Neural cell (in vitro differentiated cells): ENCODE measurements around the gene LOXHD1. TPM values are rescaled to one million over a fixed set of nuclear protein-coding genes. Genes with fewer than 3 reads are reported as not detected.

Experiments used
- H2AFZ ChIP-seq: fragments of 200-600, 300-800 bp; sonication (generic), shearing (Covaris generic); 2 replicates; pipeline ENCODE4 v1.6.0; 2014; ENCODE audit warnings: low read depth, mild to moderate bottlenecking, antibody characterized with exemption, low read length, moderate library complexity
- H3F3A ChIP-seq: fragments of 200-600 bp; shearing (Covaris generic); 2 replicates; pipeline ENCODE4 v1.6.1; 2016; ENCODE audit warnings: mild to moderate bottlenecking, moderate library complexity, mixed read lengths, antibody characterized with exemption, low read length; ENCODE audit not compliant: insufficient read depth, poor library complexity, severe bottlenecking
- H3K27ac ChIP-seq: fragments of 200-600, 300-800 bp; sonication (generic), shearing (Covaris generic); 2 replicates; pipeline ENCODE4 v1.5.1; 2014; ENCODE audit warnings: mild to moderate bottlenecking, low read length, moderate library complexity
- H3K27me3 ChIP-seq: fragments of 300-800, 200-600 bp; sonication (generic), shearing (Covaris generic); 2 replicates; pipeline ENCODE4 v1.6.0; 2014; ENCODE audit warnings: mild to moderate bottlenecking, low read depth, low read length, moderate library complexity; ENCODE audit not compliant: insufficient read depth
- H3K36me3 ChIP-seq: fragments of 300-800, 200-600 bp; sonication (generic), shearing (Covaris generic); 2 replicates; pipeline ENCODE4 v1.5.1; 2014; ENCODE audit warnings: mild to moderate bottlenecking, antibody characterized with exemption, low read length, moderate library complexity; ENCODE audit not compliant: insufficient read depth
- H3K4me2 ChIP-seq: fragments of 300-800, 200-600 bp; sonication (generic), shearing (Covaris generic); 2 replicates; pipeline ENCODE4 v1.6.0; 2014; ENCODE audit warnings: mild to moderate bottlenecking, low read length
- H3K4me3 ChIP-seq: fragments of 300-800, 200-600 bp; sonication (generic), shearing (Covaris generic); 2 replicates; pipeline ENCODE4 v1.5.1; 2014; ENCODE audit warnings: mild to moderate bottlenecking, low read length, moderate library complexity
- H3K79me2 ChIP-seq: fragments of 200-600 bp; shearing (Covaris generic); replicated peaks from 2 replicates; pipeline ENCODE4 v1.6.0; 2014; ENCODE audit warnings: mild to moderate bottlenecking, low read length, moderate library complexity; ENCODE audit not compliant: insufficient read depth
- H3K9ac ChIP-seq: fragments of 300-800, 200-600 bp; sonication (generic), shearing (Covaris generic); 2 replicates; pipeline ENCODE4 v1.6.1; 2016; ENCODE audit warnings: mild to moderate bottlenecking, low read length, mixed read lengths
- H3K9me2 ChIP-seq: fragments of 200-600 bp; shearing (Covaris generic); 2 replicates; pipeline ENCODE4 v1.6.1; 2016; ENCODE audit warnings: mild to moderate bottlenecking, low read length, mixed read lengths; ENCODE audit not compliant: insufficient read depth
- H3K9me3 ChIP-seq: fragments of 200-600, 300-800 bp; sonication (generic), shearing (Covaris generic); 2 replicates; pipeline ENCODE4 v1.6.1; 2016; ENCODE audit warnings: mild to moderate bottlenecking, mixed run types, low read length, moderate library complexity, mixed read lengths
- H4K20me1 ChIP-seq: fragments of 200-600 bp; shearing (Covaris generic); 2 replicates; pipeline ENCODE4 v1.6.1; 2016; ENCODE audit warnings: mild to moderate bottlenecking, mixed run types; ENCODE audit not compliant: insufficient read depth
- EP300 ChIP-seq: fragments of 450-650 bp; conservative IDR thresholded peaks from 2 replicates; pipeline ENCODE4 v1.6.1; 2014; ENCODE audit warnings: antibody characterized with exemption, mild to moderate bottlenecking, moderate library complexity; ENCODE audit not compliant: poor library complexity, severe bottlenecking
- EZH2 ChIP-seq: fragments of 200-600, 300-800 bp; shearing (Covaris generic), sonication (generic); IDR thresholded peaks from 2 replicates; pipeline ENCODE4 v1.6.1; 2014; ENCODE audit warnings: antibody characterized with exemption, low read length, borderline replicate concordance, mild to moderate bottlenecking; ENCODE audit not compliant: insufficient read depth, poor library complexity, severe bottlenecking
- POLR2AphosphoS5 ChIP-seq: IDR thresholded peaks from 2 replicates; pipeline ENCODE4 v1.6.1; 2012
- RAD21 ChIP-seq: fragments of 450-650 bp; conservative IDR thresholded peaks from 2 replicates; pipeline ENCODE4 v1.6.1; 2014; ENCODE audit warnings: antibody characterized with exemption, mild to moderate bottlenecking, moderate library complexity
- SMC3 ChIP-seq: fragments of 450-650 bp; conservative IDR thresholded peaks from 2 replicates; pipeline ENCODE4 v1.6.1; 2014; ENCODE audit warnings: antibody characterized with exemption, mild to moderate bottlenecking, moderate library complexity; ENCODE audit not compliant: poor library complexity
- TAF1 ChIP-seq: IDR thresholded peaks from 2 replicates; pipeline ENCODE4 v1.6.1; 2012; ENCODE audit warnings: low read depth
- polyA plus RNA-seq: library from polyadenylated mRNA; depleted of rRNA; stranded (reverse); fragments of >200 nt; gene quantifications from 2 replicates; pipeline ENCODE4 v1.2.3, GENCODE V29; 2014
- TF ChIP-seq, protein P1 (sequence below): IDR thresholded peaks from 2 replicates; pipeline ENCODE4 v1.6.1; 2012; ENCODE audit warnings: borderline replicate concordance
- TF ChIP-seq, protein P2 (sequence below): fragments of 450-650 bp; IDR thresholded peaks from 2 replicates; pipeline ENCODE4 v1.5.1; 2014; ENCODE audit warnings: antibody characterized with exemption, mild to moderate bottlenecking, moderate library complexity; ENCODE audit not compliant: poor library complexity, severe bottlenecking

Gene LOXHD1
- polyA plus RNA-seq, 1 donor from 2014 or later = not detected

- Histone ChIP-seq H3F3A (no peaks in the 10 kb centered on the region), H3K9ac (no peak overlapping the region), H3K79me2 (no peaks in the 10 kb centered on the region), H3K4me3 (no peak overlapping the region), H3K36me3 (no peaks in the 10 kb centered on the region), H3K27me3 (no peaks in the 10 kb centered on the region), H3K9me2 (no peaks in the 10 kb centered on the region), H3K27ac (no peak overlapping the region), H4K20me1 (no peaks in the 10 kb centered on the region), H3K4me2 (no peak overlapping the region), H2AFZ (no peak overlapping the region), H3K9me3 (no peaks in the 10 kb centered on the region)
- no peak for TF ChIP-seq EZH2
- TF ChIP-seq RAD21 = no peak
- no peak for TF ChIP-seq POLR2AphosphoS5
- TF ChIP-seq, protein P1, sequence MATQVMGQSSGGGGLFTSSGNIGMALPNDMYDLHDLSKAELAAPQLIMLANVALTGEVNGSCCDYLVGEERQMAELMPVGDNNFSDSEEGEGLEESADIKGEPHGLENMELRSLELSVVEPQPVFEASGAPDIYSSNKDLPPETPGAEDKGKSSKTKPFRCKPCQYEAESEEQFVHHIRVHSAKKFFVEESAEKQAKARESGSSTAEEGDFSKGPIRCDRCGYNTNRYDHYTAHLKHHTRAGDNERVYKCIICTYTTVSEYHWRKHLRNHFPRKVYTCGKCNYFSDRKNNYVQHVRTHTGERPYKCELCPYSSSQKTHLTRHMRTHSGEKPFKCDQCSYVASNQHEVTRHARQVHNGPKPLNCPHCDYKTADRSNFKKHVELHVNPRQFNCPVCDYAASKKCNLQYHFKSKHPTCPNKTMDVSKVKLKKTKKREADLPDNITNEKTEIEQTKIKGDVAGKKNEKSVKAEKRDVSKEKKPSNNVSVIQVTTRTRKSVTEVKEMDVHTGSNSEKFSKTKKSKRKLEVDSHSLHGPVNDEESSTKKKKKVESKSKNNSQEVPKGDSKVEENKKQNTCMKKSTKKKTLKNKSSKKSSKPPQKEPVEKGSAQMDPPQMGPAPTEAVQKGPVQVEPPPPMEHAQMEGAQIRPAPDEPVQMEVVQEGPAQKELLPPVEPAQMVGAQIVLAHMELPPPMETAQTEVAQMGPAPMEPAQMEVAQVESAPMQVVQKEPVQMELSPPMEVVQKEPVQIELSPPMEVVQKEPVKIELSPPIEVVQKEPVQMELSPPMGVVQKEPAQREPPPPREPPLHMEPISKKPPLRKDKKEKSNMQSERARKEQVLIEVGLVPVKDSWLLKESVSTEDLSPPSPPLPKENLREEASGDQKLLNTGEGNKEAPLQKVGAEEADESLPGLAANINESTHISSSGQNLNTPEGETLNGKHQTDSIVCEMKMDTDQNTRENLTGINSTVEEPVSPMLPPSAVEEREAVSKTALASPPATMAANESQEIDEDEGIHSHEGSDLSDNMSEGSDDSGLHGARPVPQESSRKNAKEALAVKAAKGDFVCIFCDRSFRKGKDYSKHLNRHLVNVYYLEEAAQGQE = no peak
- TF ChIP-seq, protein P2, sequence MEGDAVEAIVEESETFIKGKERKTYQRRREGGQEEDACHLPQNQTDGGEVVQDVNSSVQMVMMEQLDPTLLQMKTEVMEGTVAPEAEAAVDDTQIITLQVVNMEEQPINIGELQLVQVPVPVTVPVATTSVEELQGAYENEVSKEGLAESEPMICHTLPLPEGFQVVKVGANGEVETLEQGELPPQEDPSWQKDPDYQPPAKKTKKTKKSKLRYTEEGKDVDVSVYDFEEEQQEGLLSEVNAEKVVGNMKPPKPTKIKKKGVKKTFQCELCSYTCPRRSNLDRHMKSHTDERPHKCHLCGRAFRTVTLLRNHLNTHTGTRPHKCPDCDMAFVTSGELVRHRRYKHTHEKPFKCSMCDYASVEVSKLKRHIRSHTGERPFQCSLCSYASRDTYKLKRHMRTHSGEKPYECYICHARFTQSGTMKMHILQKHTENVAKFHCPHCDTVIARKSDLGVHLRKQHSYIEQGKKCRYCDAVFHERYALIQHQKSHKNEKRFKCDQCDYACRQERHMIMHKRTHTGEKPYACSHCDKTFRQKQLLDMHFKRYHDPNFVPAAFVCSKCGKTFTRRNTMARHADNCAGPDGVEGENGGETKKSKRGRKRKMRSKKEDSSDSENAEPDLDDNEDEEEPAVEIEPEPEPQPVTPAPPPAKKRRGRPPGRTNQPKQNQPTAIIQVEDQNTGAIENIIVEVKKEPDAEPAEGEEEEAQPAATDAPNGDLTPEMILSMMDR = no peak
- no peak for TF ChIP-seq TAF1
- TF ChIP-seq EP300 = no peak
These were observed 85.3 kb downstream of the LOXHD1 start for GRCh38 chr18:46571756-46572155.

GRCh38 chr18:46570666-46571065 is 86.4 kb downstream of the LOXHD1 start:
- Histone ChIP-seq H3K9ac (no peak overlapping the region), H4K20me1 (no peaks in the 10 kb centered on the region)
- TF ChIP-seq, protein P2 = no peak
- TF ChIP-seq POLR2AphosphoS5 (no peak), EP300 (no peak), EZH2 (no peak), RAD21 (no peak), SMC3 (no peak)

More at GRCh38 chr18:46570666-46571065, 86.4 kb downstream of the LOXHD1 start:
- Histone ChIP-seq H3K9me2 (no peaks in the 10 kb centered on the region), H3F3A (no peaks in the 10 kb centered on the region), H2AFZ (no peak overlapping the region), H3K36me3 (no peaks in the 10 kb centered on the region), H3K27me3 (no peaks in the 10 kb centered on the region), H3K9me3 (no peaks in the 10 kb centered on the region), H3K27ac (no peak overlapping the region), H3K4me3 (no peak overlapping the region), H3K4me2 (no peak overlapping the region), H3K79me2 (no peaks in the 10 kb centered on the region)
